ENCODE measurements around the gene RAC3.

RAC3 gene

GRCh38 chr17:82031303-82031884, at the start of gene RAC3:
RAC3 (plus strand) TSS chr17:82031678; CDS start chr17:82031762, 84 bp downstream.
- Histone ChIP-seq H3K36me3 (peaks cover 0 to 39% (median 4%) of the 10 kb centered on the region in 11 experiments; a peak in 6 of 22 replicates), H3K27me3 (peaks cover 0 to 20% (median 18%) of the 10 kb centered on the region in 11 experiments; a peak in 19 of 22 replicates), H3K9ac (peak within 1 kb of the TSS; percentile 54 to 81 (median 71); a peak in 21 of 22 replicates), H3K27ac (peak within 1 kb of the TSS in 9 of 11 experiments; percentile 31 to 74 (median 52); a peak in 17 of 22 replicates), H3K4me2 (peak within 1 kb of the TSS; percentile 95 to 100 (median 99)), H3K9me3 (replicated peaks in 1 of 11) (no peaks in the 10 kb centered on the region), H4K20me1 (peaks cover 0 to 80% (median 35%) of the 10 kb centered on the region in 11 experiments; a peak in 17 of 22 replicates), H3K4me3 (peak within 1 kb of the TSS; percentile 56 to 74 (median 67)), H3K4me1 (peaks cover 33 to 57% (median 46%) of the 10 kb centered on the region in 10 experiments)
- TF ChIP-seq Cebpa-rat (IDR thresholded peaks at IDR 0.05): no peak

GRCh38 chr17:81983011-81983638, 48.4 kb upstream of the RAC3 start:
- H3K27ac ChIP-seq: no peak overlapping the region
- no peak for TF ChIP-seq Cebpa-rat (IDR thresholded peaks at IDR 0.05)
- no peak overlapping the region for H3K9ac ChIP-seq
- peaks cover 7 to 96% (median 71%) of the 10 kb centered on the region in 11 experiments; a peak in 20 of 22 replicates for H4K20me1 ChIP-seq
- H3K4me1 ChIP-seq: peaks cover 39 to 67% (median 59%) of the 10 kb centered on the region in 10 experiments
- peaks cover 34 to 52% (median 49%) of the 10 kb centered on the region in 11 experiments for H3K27me3 ChIP-seq
- H3K9me3 ChIP-seq (replicated peaks in 1 of 11): no peaks in the 10 kb centered on the region
- H3K4me3 ChIP-seq: no peak overlapping the region
- peak overlapping the region; percentile 14 to 87 (median 53); a peak in 19 of 22 replicates for H3K4me2 ChIP-seq
- peaks cover 28 to 61% (median 44%) of the 10 kb centered on the region in 11 experiments for H3K36me3 ChIP-seq

DNA sequence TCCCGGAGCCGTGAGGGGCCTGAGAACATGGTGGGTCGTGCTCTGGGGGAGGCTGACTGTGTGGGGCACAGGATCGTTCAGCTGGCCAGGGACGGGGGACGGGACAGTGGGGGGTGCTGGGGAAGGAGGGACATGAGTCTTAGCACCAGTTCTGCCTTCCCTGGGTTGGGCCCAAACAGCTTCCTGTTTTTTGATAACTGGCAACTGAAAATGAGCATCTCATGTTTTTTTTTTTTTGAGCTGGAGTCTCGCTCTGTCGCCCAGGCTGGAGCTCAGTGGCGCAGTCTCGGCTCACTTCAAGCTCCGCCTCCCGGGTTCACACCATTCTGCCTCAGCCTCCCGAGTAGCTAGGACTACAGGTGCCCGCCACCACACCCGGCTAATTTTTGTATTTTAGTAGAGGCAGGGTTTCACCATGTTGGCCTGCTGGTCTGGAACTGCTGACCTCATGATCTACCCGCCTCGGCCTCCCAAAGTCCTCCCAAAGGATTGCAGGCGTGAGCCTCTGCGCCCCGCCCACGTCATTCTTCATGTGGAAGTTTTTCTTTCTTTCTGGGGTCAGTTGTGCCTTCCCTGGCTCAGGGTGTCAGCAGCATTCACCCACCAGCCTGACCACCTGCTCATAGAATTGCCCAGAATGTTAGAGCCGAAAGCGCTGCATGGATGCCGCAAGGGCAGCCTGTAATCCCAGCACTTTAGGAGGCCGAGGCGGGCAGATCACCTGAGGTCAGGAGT, 47.7 kb upstream of the RAC3 start:
- Histone ChIP-seq H3K27ac (no peak overlapping the region), H3K9me3 (replicated peaks in 1 of 11) (no peaks in the 10 kb centered on the region), H4K20me1 (peaks cover 7 to 96% (median 70%) of the 10 kb centered on the region in 11 experiments; a peak in 20 of 22 replicates), H3K36me3 (peaks cover 28 to 61% (median 44%) of the 10 kb centered on the region in 11 experiments), H3K27me3 (peaks cover 29 to 46% (median 42%) of the 10 kb centered on the region in 11 experiments), H3K9ac (no peak overlapping the region), H3K4me2 (peak overlapping the region; percentile 14 to 87 (median 52); a peak in 20 of 22 replicates), H3K4me1 (peaks cover 33 to 67% (median 53%) of the 10 kb centered on the region in 10 experiments), H3K4me3 (no peak overlapping the region)
- no peak for TF ChIP-seq Cebpa-rat (IDR thresholded peaks at IDR 0.05)

- no peak overlapping the region for H3K4me3 ChIP-seq
- H3K9ac ChIP-seq: no peak overlapping the region
- TF ChIP-seq Cebpa-rat (IDR thresholded peaks at IDR 0.05): no peak
- peaks cover 25 to 35% (median 31%) of the 10 kb centered on the region in 11 experiments for H3K27me3 ChIP-seq
- no peak overlapping the region for H3K4me2 ChIP-seq
- peaks cover 28 to 56% (median 44%) of the 10 kb centered on the region in 10 experiments for H3K4me1 ChIP-seq
- peaks cover 7 to 96% (median 64%) of the 10 kb centered on the region in 11 experiments; a peak in 20 of 22 replicates for H4K20me1 ChIP-seq
- no peak overlapping the region for H3K27ac ChIP-seq
- H3K36me3 ChIP-seq: peaks cover 21 to 59% (median 36%) of the 10 kb centered on the region in 11 experiments
- peaks cover 0 to 2% (median 0%) of the 10 kb centered on the region in 11 experiments; a peak in 3 of 22 replicates for H3K9me3 ChIP-seq (replicated peaks in 1 of 11)
Measured at GRCh38 chr17:81984773-81985410, 46.6 kb upstream of the RAC3 start.

DNA sequence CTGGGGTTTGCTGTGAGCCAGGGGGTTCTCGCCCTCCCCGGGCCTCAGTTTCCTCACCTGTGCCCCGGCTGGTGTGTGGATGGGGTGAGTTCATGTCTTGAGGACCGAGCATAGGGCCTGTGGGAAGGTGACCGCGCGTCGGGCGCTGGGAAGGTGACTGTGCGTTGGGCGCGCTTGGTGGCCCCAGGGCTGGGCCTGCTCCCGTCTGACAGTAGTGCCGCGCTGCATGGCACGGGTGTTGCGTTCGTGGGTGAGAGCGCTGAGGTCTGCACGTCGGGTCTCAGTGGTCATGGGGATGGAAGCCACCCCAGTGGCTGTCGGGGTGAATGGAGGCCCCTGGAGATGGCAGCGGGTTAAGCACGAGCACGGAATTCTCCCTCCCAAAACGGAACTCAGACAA, 44.9 kb upstream of the RAC3 start:
- peaks cover 9 to 19% (median 17%) of the 10 kb centered on the region in 11 experiments for H3K27me3 ChIP-seq

GRCh38 chr17:81987161-81987770, 44.2 kb upstream of the RAC3 start:
- Histone ChIP-seq H3K4me1 (peaks cover 9 to 43% (median 26%) of the 10 kb centered on the region in 10 experiments; a peak in 19 of 20 replicates), H3K36me3 (peaks cover 21 to 72% (median 47%) of the 10 kb centered on the region in 11 experiments), H4K20me1 (peaks cover 20 to 96% (median 64%) of the 10 kb centered on the region in 11 experiments; a peak in 21 of 22 replicates), H3K4me2 (peak overlapping the region in 4 of 11 experiments; percentile 2 to 14 (median 7); a peak in 2 of 22 replicates), H3K27me3 (peaks cover 3 to 12% (median 10%) of the 10 kb centered on the region in 11 experiments), H3K4me3 (no peak overlapping the region), H3K9me3 (replicated peaks in 1 of 11) (peaks cover 0 to 13% (median 5%) of the 10 kb centered on the region in 11 experiments; a peak in 8 of 22 replicates), H3K27ac (no peak overlapping the region), H3K9ac (no peak overlapping the region)
- no peak for TF ChIP-seq Cebpa-rat (IDR thresholded peaks at IDR 0.05)

More for the DNA sequence above, 44.9 kb upstream of the RAC3 start:
- Histone ChIP-seq H3K27ac (no peak overlapping the region), H3K4me2 (no peak overlapping the region), H4K20me1 (peaks cover 13 to 96% (median 64%) of the 10 kb centered on the region in 11 experiments; a peak in 21 of 22 replicates), H3K4me1 (peaks cover 11 to 43% (median 28%) of the 10 kb centered on the region in 10 experiments), H3K36me3 (peaks cover 21 to 72% (median 47%) of the 10 kb centered on the region in 11 experiments), H3K4me3 (no peak overlapping the region), H3K9ac (no peak overlapping the region), H3K9me3 (replicated peaks in 1 of 11) (peaks cover 0 to 13% (median 5%) of the 10 kb centered on the region in 11 experiments; a peak in 8 of 22 replicates)
- TF ChIP-seq Cebpa-rat (IDR thresholded peaks at IDR 0.05): no peak

GRCh38 chr17:81990836-81991683, 40.4 kb upstream of the RAC3 start:
- Histone ChIP-seq H3K36me3 (peaks cover under 1 to 58% (median 22%) of the 10 kb centered on the region in 11 experiments; a peak in 16 of 22 replicates), H4K20me1 (peaks cover 36 to 99% (median 80%) of the 10 kb centered on the region in 11 experiments; a peak in 20 of 22 replicates), H3K27ac (no peak overlapping the region), H3K27me3 (peaks cover 0 to 6% (median 0%) of the 10 kb centered on the region in 11 experiments; a peak in 1 of 22 replicates), H3K4me3 (no peak overlapping the region), H3K9ac (no peak overlapping the region; a peak in 1 of 22 replicates), H3K4me2 (peak overlapping the region in 3 of 11 experiments; percentile 0 to 24 (median 15); a peak in 3 of 22 replicates), H3K4me1 (peaks cover 0 to 40% (median 19%) of the 10 kb centered on the region in 10 experiments; a peak in 11 of 20 replicates), H3K9me3 (replicated peaks in 1 of 11) (peaks cover 0 to 13% (median 5%) of the 10 kb centered on the region in 11 experiments; a peak in 8 of 22 replicates)
- TF ChIP-seq Cebpa-rat (IDR thresholded peaks at IDR 0.05): no peak
